ENCODE measurements around the gene WDR45.
A peak's percentile ranks its signal among the peaks of the same experiment; 100 is the strongest.

WDR45 gene

GRCh38 chrX:49073601-49074575 is 5.8 kb downstream of the WDR45 start, which contains the start of gene PRAF2:
PRAF2 (minus strand) TSS chrX:49074002; CDS start chrX:49073987, 15 bp downstream.
- peak; percentile 82 for DNase-seq

DNA sequence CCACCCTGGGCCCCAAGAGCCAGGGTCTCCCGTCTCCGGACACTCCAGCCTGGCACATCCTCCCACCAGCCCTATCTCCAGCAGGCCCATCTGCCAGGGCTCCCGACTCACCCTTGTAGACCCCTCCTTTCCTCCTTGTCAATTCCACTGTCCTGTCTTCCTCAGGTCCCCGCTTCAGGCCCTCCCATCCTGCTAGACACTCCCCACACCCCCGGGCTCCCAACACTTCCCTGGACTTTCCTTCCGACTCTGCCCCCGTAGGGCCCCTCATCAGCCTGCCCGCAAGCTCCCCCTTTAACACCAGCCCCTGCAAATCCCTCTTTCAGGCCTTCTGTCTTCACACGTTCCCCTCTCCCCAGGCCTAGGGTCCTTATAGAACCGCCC is 7.0 kb downstream of the WDR45 start:
- DNase-seq: no peak

GRCh38 chrX:49071877-49072711 is 7.6 kb downstream of the WDR45 start:
- DNase-seq: peak; percentile 3

DNA sequence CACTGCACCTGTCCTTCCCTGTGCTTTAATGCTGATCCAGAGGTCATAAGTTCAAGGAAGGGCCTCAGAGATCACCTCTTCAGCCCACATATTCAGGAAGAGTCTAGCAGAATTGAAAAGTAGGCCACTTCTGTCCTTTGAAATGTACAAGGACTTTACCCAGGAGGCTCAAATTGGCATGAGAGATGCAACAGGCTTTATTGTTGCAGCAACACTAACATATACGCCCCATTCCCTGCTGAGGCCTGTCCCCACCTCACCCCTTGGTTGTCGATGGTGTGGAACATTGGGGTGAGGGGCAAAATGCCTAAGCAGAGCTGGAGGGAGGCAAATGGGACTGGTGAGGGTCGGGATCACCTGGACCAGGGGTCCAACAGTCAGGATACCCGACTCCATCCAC is 8.7 kb downstream of the WDR45 start:
- DNase-seq: no peak

DNA sequence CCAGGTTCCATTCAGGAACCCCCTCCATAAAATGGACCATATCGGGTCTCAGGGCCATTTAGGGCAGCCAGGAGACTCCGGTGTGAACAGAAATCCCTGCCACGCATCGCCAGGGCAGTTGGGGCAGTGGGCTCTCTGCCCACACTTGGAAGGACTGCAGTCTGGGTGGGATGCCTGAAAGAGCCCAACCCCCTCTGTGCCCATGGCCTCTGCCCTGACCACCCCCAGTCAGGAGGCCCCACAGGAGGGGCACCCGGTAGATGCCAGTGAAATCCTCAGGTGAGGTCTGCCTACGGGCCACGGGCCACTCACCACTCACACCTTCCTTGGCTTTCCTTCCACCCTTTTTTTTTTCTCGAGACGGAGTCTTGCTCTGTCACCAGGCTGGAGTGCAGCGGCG is 10.6 kb downstream of the WDR45 start:
- DNase-seq: no peak

GRCh38 chrX:49067285-49068120 is 12.2 kb downstream of the WDR45 start:
- no peak for DNase-seq

GRCh38 chrX:49066690-49067089 is 13.0 kb downstream of the WDR45 start:
- no peak for DNase-seq

- DNase-seq: no peak
Observed at GRCh38 chrX:49066278-49066677, 13.4 kb downstream of the WDR45 start.

DNA sequence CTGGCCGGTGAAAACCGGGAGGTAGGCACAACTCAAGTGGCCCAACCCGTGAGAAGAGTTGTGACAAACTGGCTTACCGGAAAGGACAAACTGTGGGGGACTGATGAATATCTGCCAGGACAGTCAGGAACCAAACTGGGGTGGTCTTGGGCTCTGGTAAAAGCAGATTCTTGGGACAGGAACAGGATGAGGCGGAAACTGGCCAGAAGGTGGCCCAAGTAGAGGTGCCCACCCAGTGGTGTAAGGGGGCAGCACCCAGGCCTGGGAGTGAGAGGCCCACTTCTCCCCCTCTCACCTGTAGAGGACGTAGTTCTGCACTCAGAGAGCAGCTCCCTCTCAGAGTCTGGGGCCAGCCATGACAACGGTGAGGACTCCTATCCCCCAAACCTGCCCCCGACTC is 15.0 kb downstream of the WDR45 start:
- DNase-seq: no peak

DNA sequence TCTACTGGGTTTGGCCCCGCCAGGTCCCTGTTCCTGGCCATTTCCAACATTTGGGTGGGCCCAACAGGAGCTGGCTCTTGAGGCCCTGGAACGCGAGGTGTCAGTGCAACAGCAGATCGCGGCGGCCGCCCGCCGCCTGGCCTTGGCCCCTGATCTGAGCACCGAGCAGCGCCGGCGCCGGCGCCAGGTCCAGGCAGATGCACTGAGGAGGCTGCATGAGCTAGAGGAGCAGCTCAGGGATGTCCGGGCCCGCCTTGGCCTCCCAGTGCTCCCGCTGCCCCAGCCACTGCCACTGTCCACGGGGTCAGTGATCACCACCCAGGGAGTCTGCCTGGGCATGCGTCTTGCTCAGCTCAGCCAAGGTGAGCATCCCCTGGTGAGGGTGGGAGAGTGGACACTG is 15.4 kb downstream of the WDR45 start:
- DNase-seq: no peak

DNA sequence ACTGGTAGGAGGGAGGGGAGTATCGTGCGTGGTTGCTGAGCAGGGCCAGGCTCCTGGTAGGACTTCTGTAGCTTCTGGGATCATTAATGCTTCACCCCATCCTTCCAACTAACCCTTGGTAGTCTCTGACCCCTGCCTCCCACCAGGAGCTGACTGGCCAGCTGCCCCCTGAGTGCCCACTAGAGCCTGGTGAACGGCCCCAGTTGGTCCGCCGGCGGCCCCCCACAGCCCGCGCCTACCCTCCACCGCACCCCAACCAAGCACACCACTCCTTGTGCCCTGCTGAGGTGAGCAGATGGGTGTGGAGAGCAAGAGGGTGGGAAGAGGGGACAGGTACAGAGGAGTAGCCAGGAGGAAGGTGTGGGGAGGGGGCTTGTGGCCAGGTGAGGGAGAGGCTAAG is 16.0 kb downstream of the WDR45 start:
- no peak for DNase-seq

GRCh38 chrX:49061916-49062315 is 17.8 kb downstream of the WDR45 start:
- DNase-seq: no peak

- DNase-seq: no peak
Observed at GRCh38 chrX:49061490-49061889, 18.2 kb downstream of the WDR45 start.

- DNase-seq: no peak
Observed at GRCh38 chrX:49060914-49061313, 18.8 kb downstream of the WDR45 start.

DNA sequence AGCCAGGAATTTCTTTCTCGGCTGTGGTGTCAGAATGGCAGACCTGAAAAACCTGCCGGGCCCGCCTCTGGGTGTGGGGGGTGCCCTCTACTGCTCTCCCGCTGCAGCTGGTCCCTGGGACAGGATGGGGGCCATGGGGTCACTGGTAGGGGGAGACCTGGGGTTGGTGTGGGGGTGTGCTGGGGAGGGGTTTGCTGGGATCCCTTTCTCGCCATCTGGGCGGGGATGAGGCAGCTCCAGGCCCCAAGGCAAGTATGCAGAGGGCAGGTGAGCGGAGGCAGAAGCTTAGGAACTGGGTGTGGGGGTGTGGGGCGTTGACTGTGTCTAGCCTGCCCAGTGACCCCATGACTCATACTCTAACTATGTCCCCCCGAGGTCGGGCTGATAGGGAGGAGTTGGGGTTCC is 20.0 kb downstream of the WDR45 start:
- no peak for DNase-seq

GRCh38 chrX:49059201-49059600 is 20.5 kb downstream of the WDR45 start:
- no peak for DNase-seq

GRCh38 chrX:49058794-49059193 is 20.9 kb downstream of the WDR45 start, which contains the start of gene CCDC120:
CCDC120 (plus strand) TSS chrX:49058999; CDS start chrX:49062042, 3,043 bp downstream.
- no peak for DNase-seq

- no peak for DNase-seq
Observed at GRCh38 chrX:49054073-49054762, 25.5 kb downstream of the WDR45 start.

DNA sequence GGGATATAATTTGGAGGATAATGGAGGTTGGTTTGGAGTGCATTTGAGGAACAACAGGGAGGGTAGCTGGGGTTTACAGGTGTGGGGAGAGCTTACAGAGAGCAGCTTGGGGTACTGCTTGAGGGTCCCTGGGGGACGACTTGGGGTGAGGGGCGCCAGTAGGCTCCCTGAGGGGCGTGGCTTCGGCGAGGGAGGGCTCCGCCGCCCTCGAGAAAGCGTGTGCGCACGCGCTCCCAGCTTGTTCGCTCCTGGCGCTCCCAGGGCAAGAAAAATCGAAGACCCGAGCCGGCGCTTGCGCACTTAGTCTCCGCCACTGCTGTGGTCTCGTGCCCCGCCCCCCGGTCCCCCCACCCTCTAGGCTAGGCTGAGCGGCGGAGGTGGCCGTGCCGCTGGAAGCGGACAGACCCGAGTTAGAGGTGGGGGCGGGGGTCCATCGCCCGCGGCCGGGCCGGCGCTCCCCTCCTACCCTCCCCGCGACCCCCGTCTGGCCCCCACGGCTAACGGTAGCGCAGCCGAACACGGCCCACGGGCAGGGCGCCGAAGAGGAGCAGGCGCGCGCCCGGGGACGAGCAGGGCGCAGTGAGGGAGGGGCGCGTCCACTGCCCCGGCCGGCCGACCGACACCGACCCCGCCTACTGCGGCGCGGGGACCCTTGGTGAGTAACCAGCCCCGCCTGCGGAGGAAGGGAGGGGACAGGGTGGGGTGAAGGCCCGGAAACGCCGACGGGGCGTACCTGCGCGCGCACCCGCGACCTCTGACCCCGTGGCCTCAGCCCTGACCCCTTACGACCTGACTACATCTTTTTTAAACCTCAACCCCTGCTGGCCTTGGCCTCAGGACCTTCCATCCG is 26.2 kb downstream of the WDR45 start:
- no peak for DNase-seq

DNA sequence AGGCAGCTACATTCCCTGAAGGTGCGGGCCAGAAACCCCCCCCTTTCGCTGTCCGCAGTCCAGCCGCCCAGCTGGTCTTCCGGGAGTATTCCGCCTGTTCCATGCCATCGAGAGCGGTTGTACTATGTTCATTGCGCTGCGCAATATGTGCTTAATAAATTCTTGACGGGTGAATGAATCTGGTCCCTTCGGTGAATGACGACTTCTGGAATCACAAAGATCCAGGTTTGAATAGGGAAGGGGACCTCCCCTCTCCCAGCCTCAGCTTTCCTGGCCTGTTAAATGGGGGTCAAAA is 35.8 kb downstream of the WDR45 start:
- no peak for DNase-seq
